Aorta (tissue), 5 donors: ENCODE results near the gene SCUBE3. TPM values are rescaled to one million over a fixed set of nuclear protein-coding genes. Genes with fewer than 3 reads are reported as not detected.

Experiments used
- ATAC-seq: fragments of 200-7000 bp; cut with Tn5 transposase; one replicate; pipeline ENCODE4 v1.9.1; 2022; ENCODE audit warnings: moderate library complexity; ENCODE audit not compliant: low FRiP score
- DNase-seq, 2 donors: peaks; one replicate each; pipeline ENCODE4 v3.0.0-alpha.2; 2020
- H3K27ac ChIP-seq, 2 donors: one replicate each; pipeline ENCODE4 v1.5.1; 2013; ENCODE audit warnings: low read length in 2 of 2, mild to moderate bottlenecking in 2 of 2, moderate library complexity in 2 of 2, control low read depth in 1 of 2, inconsistent platforms in 1 of 2, low read depth in 1 of 2
- H3K27me3 ChIP-seq, 2 donors: one replicate each; pipeline ENCODE4 v1.6.1; 2013; ENCODE audit warnings: control low read depth in 1 of 2, low read length in 1 of 2, mild to moderate bottlenecking in 1 of 2, moderate library complexity in 1 of 2; ENCODE audit not compliant: insufficient read depth in 2 of 2, control insufficient read depth in 1 of 2
- H3K36me3 ChIP-seq, 2 donors: one replicate each; pipeline ENCODE4 v1.6.1; 2013; ENCODE audit warnings: control low read depth in 1 of 2, low read length in 1 of 2, mild to moderate bottlenecking in 1 of 2; ENCODE audit not compliant: insufficient read depth in 2 of 2, control insufficient read depth in 1 of 2
- H3K4me1 ChIP-seq, 2 donors: one replicate each; pipeline ENCODE4 v1.6.1; 2013; ENCODE audit warnings: low read length in 2 of 2, control low read depth in 1 of 2, mild to moderate bottlenecking in 1 of 2, moderate library complexity in 1 of 2; ENCODE audit not compliant: insufficient read depth in 2 of 2, control insufficient read depth in 1 of 2
- H3K4me3 ChIP-seq, 2 donors: one replicate each; pipeline ENCODE4 v1.5.1; 2013; ENCODE audit warnings: low read length in 2 of 2, control low read depth in 1 of 2, mild to moderate bottlenecking in 1 of 2
- H3K9me3 ChIP-seq: one replicate; pipeline ENCODE4 v1.6.1; 2013; ENCODE audit warnings: mild to moderate bottlenecking, low read length; ENCODE audit not compliant: control insufficient read depth
- WGBS, 2 donors: extraction: QIAGEN DNeasy Blood & Tissue Kit; methylation state at CpG; one replicate each; pipeline ENCODE4 v1.1.7; 2013; 5-methylcytosine and 5-hydroxymethylcytosine counted together
- intact Hi-C, 2 donors: fragments of 100-400 bp; cut with DNase I; formaldehyde crosslinking; loops; one replicate each; pipeline versions ENCODE4 v1.14.2 to v1.15.0; 2022
- polyA plus RNA-seq, 2 donors: library from polyadenylated mRNA; stranded (reverse); fragments of 200-250 nt; gene quantifications; one replicate each; pipeline ENCODE4 v1.2.3, GENCODE V29; 2013
- total RNA-seq, 2 donors: library from RNA; stranded (reverse); fragmentation: NEBNext Ultra II Directional; extraction: Animal tissue kit (Norgen Biotek cat#: 25700); gene quantifications; one replicate each; pipeline ENCODE4 v1.2.1, GENCODE V29; 2021
- donor health status: healthy with polysubstance abuse.
- donor health status: Bipolar disorder and iron deficiency.
- donor health status: DM: no; HTN: no; CAD: no.
- donor health status: DM: no; HTN: no; CAD: no.
- donor health status: DM: yes; HTN: yes; CAD: no.

The SCUBE3 gene
- total and polyA plus RNA-seq, 4 donors = 9.1 to 63.6 (median 54.3) TPM

DNA sequence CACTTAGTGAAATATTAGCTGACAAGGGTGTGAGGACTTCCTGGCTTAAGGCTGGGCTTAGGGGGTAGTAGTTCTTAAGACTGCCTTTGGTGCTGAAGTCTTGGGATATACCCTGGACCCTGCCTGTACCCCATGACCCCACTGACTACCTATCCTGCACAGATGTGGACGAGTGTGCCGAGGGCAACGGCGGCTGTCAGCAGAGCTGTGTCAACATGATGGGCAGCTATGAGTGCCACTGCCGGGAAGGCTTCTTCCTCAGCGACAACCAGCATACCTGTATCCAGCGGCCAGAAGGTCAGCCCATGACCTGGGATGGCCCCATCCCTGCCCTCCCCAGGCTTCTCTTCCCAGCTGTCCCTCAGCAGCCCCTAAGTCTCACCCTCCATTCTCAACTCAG is 17.8 kb downstream of the SCUBE3 start:
- WGBS, 2 donors = 97% methylated on average over 7 of the region's 7 CpGs
- H3K27me3 ChIP-seq = no peaks in the 10 kb centered on the region
- DNase-seq = peak in 1 of 2 donors; percentile 41
- no peaks in the 10 kb centered on the region for H3K9me3 ChIP-seq
- H3K4me3 ChIP-seq = no peak overlapping the region
- peaks cover 0 to 2% of the 10 kb centered on the region in 2 donors for H3K4me1 ChIP-seq
- H3K36me3 ChIP-seq = peaks cover 0 to 2% of the 10 kb centered on the region in 2 donors
- peak overlapping the region in 1 of 2 donors; percentile 15 for H3K27ac ChIP-seq
- ATAC-seq = no peak
- intact Hi-C loops = no loop called here

DNA sequence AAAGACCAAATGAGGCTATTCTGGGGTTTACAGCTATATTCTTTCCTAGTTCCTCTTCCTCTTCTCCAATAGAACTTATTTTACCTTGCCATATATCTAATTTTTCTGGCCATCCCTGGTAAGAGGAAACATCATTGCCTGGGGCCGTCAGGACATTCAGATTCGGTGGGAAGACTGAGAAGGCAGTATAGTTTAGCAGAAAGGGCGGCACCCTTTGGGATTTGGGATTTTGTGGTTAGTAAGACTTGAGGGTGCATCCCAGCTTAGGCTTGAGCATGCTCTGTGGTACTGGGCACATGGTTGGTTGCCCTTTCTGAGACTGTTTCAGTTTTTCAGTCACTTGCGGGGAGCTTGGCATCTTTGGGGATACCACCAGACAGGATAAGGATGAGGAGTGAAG is 21.1 kb downstream of the SCUBE3 start:
- intact Hi-C loops = no loop called here
- no peaks in the 10 kb centered on the region for H3K36me3 ChIP-seq
- peaks cover 2 to 8% of the 10 kb centered on the region in 2 donors for H3K4me1 ChIP-seq
- H3K27me3 ChIP-seq = no peaks in the 10 kb centered on the region
- no peak overlapping the region for H3K4me3 ChIP-seq
- peak overlapping the region in 1 of 2 donors; percentile 20 for H3K27ac ChIP-seq
- DNase-seq (no peak), ATAC-seq (no peak)
- WGBS, 2 donors = 74 to 75% methylated on average over 4 of the region's 4 CpGs
- no peaks in the 10 kb centered on the region for H3K9me3 ChIP-seq

DNA sequence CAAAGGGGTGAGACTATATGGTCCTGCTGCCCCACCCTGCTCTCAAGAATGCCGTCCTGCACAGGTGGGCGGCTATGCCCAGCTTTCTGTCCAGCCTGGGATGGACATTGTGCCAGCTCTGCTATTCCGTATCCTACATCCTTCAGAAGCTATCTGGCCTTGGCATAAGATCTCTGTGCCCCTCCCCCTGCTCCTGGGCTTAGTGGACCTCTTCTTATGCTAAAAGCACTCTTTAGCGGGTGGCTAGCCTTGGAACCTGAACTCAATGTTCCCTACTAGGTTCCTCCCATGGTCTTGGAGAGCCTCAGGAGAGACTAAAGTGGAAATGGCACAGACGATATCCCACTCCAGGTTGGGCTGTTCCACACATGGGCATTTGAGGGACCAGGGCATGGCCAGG is 22.5 kb downstream of the SCUBE3 start:
- Histone ChIP-seq H3K9me3 (no peaks in the 10 kb centered on the region), H3K36me3 (no peaks in the 10 kb centered on the region), H3K4me1 (peaks cover 0 to 8% of the 10 kb centered on the region in 2 donors), H3K27me3 (no peaks in the 10 kb centered on the region), H3K27ac (peak overlapping the region; percentile 2 to 58), H3K4me3 (no peak overlapping the region)
- intact Hi-C loops = no loop called here
- DNase-seq (no peak), ATAC-seq (no peak)
- 86 to 87% methylated on average over 5 of the region's 5 CpGs for WGBS, 2 donors

DNA sequence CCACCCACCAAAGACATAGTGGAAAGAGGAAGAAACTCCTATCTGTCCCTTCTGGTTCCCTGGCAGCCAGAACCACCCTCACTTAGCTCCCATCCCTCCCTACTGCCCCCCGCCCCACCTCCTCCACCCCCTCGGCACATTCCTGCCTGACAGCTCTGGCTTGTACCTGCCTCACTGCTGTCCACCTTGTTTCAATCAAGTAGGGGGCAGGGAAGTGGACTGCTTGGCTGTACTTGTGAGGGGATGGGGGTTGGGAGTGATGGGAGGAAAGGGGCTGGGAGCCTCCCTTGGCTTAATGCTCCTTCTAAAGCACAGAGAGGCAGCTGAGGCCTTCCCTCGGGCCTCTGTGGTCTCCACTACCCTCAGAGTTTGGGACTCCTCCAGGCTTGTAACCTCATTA is 23.7 kb downstream of the SCUBE3 start:
- Histone ChIP-seq H3K4me1 (peaks cover 0 to 8% of the 10 kb centered on the region in 2 donors), H3K27ac (peak overlapping the region in 1 of 2 donors; percentile 53), H3K36me3 (no peaks in the 10 kb centered on the region), H3K4me3 (no peak overlapping the region), H3K27me3 (no peaks in the 10 kb centered on the region), H3K9me3 (no peaks in the 10 kb centered on the region)
- ATAC-seq = no peak
- intact Hi-C loops = no loop called here
- 66 to 67% methylated on average over 3 of the region's 3 CpGs for WGBS, 2 donors
- no peak for DNase-seq

DNA sequence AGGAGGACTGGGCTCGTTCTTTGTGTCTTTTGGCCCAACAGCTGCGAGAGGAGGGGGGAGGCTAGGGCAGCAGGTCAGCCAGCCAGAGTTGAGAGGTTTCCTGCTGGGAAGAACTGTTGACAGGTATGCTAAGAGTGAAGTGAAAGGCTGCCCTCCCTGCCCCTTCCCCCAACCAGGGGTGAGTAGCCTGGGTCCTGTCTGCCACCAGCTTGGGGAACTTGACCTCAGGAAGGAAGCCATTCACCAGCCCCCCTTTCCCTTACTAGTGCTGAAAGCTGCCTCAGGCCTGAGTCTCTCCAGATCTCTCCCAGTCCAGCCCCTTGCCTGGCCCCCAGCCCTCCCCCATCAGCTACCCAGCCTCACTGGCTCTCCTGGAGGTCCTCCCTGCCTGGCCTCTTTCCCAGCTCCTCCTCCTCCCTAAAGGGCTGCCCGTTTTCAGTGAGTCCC is 25.1 kb downstream of the SCUBE3 start:
- H3K9me3 ChIP-seq = no peaks in the 10 kb centered on the region
- peak; percentile 82 for ATAC-seq
- H3K27ac ChIP-seq = peak overlapping the region; percentile 53 to 81
- peaks cover 0 to 8% of the 10 kb centered on the region in 2 donors for H3K4me1 ChIP-seq
- DNase-seq = peak; percentile 87 to 91
- no peaks in the 10 kb centered on the region for H3K36me3 ChIP-seq
- intact Hi-C loops = loop anchor here in 1 of 2 donors (2.0 kb wide), 1 partner anchor 22 kb away; no protein-coding TSS in a partner anchor
- WGBS, 2 donors = 4 to 6% methylated on average over 3 of the region's 3 CpGs
- no peak overlapping the region for H3K4me3 ChIP-seq
- no peaks in the 10 kb centered on the region for H3K27me3 ChIP-seq

DNA sequence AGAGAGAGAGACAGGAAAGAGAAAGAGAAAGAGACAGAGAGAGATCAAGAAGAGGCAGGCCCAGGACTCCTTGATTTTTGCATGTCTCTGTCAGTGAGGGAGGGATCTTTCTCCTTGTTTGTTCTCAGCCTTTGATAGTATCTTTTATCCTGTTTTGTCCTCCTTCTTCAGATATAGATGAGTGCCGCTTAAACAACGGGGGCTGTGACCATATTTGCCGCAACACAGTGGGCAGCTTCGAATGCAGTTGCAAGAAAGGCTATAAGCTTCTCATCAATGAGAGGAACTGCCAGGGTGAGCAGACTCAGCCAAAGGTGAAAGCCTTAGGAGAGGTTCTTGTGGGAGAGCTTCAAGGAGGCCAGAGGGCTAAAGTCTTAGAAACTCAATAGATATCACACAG is 25.8 kb downstream of the SCUBE3 start:
- Histone ChIP-seq H3K4me3 (no peak overlapping the region), H3K36me3 (no peaks in the 10 kb centered on the region), H3K27ac (peak overlapping the region; percentile 53 to 81), H3K4me1 (peaks cover 0 to 8% of the 10 kb centered on the region in 2 donors), H3K27me3 (no peaks in the 10 kb centered on the region), H3K9me3 (no peaks in the 10 kb centered on the region)
- 73 to 85% methylated on average over 4 of the region's 4 CpGs for WGBS, 2 donors
- DNase-seq (no peak), ATAC-seq (no peak)
- intact Hi-C loops = loop anchor here in 1 of 2 donors (2.0 kb wide), 1 partner anchor 23 kb away; no protein-coding TSS in a partner anchor

DNA sequence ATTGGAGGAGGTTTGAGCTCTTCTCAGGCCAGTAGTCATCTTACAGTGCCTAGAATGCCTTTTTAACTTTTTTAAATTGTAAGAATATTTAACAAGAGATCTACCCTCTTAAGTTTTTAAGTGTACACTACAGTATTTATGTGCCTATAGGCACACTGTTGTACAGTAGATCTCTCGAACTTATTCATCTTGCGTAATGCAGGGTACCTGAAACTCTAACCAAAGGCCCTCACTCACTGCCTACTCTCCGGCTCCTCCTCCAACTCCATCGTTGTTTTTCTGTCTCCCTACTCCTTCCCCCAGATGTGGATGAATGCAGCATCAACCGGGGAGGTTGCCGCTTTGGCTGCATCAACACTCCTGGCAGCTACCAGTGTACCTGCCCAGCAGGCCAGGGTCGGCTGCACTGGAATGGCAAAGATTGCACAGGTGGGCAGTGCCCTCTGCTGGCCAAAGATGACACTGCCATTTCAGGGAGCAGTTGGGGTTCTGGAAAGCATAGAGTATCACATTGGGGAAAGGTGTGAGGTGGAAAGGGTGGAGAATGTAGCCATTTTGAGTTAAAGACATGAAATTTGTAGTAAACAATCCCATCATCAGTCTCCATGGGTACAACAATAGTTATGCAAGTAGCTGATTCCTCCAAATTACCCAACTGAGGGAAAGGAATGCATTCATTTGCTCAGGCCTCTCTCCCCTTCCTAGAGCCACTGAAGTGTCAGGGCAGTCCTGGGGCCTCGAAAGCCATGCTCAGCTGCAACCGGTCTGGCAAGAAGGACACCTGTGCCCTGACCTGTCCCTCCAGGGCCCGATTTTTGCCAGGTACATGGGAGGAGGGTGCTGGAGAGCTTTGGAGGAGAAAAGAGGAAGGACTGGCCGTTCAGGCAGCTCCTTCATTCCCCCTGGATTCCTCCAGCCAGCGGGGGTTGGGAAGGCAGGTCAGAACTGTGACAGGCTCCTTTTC is 27.4 kb downstream of the SCUBE3 start:
- Histone ChIP-seq H3K4me3 (no peak overlapping the region), H3K9me3 (no peaks in the 10 kb centered on the region), H3K27me3 (no peaks in the 10 kb centered on the region), H3K27ac (peak overlapping the region in 1 of 2 donors; percentile 0), H3K4me1 (peaks cover 0 to 8% of the 10 kb centered on the region in 2 donors), H3K36me3 (peaks cover 0 to 6% of the 10 kb centered on the region in 2 donors)
- peak; percentile 69 for ATAC-seq
- intact Hi-C loops = loop anchor here (1.0 to 5.0 kb wide), 3 partner anchors 34 to 254 kb away; no protein-coding TSS in a partner anchor
- WGBS, 2 donors = 38 to 40% methylated on average over 12 of the region's 12 CpGs
- peak; percentile 72 to 89 for DNase-seq

DNA sequence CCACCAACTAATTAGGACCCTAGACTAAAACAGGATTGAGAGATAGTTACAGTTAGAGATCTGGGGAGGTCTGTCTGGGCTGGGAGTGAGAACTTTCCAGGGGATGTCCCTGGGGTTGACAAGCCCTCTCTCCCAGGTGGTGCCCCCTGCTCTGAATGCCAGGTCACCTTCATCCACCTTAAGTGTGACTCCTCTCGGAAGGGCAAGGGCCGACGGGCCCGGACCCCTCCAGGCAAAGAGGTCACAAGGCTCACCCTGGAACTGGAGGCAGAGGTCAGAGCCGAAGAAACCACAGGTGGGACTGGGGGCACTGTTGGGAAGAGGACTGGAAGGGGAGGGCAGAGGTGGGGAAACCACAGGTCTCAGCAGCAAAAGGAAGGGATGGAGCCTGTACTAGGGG is 28.7 kb downstream of the SCUBE3 start:
- no peak for ATAC-seq
- peaks cover 0 to 6% of the 10 kb centered on the region in 2 donors for H3K36me3 ChIP-seq
- WGBS, 2 donors = 83 to 86% methylated on average over 5 of the region's 5 CpGs
- intact Hi-C loops = loop anchor here (5.0 kb wide), 2 partner anchors 35 to 255 kb away; no protein-coding TSS in a partner anchor
- no peak overlapping the region for H3K27ac ChIP-seq
- no peaks in the 10 kb centered on the region for H3K9me3 ChIP-seq
- H3K4me3 ChIP-seq = no peak overlapping the region
- no peak for DNase-seq
- no peaks in the 10 kb centered on the region for H3K27me3 ChIP-seq
- peaks cover 0 to 8% of the 10 kb centered on the region in 2 donors for H3K4me1 ChIP-seq
